ENCODE results near the gene WDR18.

The WDR18 gene

GRCh38 chr19:1041835-1042685 is 57.9 kb downstream of the WDR18 start:
- DNase-seq (ENCODE audit: low read depth in 2 of 2) = no peak

GRCh38 chr19:1042689-1043511 is 58.8 kb downstream of the WDR18 start:
- DNase-seq (ENCODE audit: low read depth in 2 of 2) = no peak
